Caco-2 (cell line): ENCODE measurements around the gene ZNF768. TPM values are rescaled to one million over a fixed set of nuclear protein-coding genes. Genes with fewer than 3 reads are reported as not detected.

Experiments used
- BruUV-seq: library from RNA; stranded (reverse); fragments of 400-500 nt; replicated peaks from 2 replicates; lab custom pipeline; 2021; lab: Mats Ljungman, UMichigan
- CTCF ChIA-PET: fragments of 300-600 bp; sonication (Branson Sonifier 250); formaldehyde crosslinking; loops from one replicate; lab custom pipeline; 2022; ENCODE audit warnings: antibody characterized with exemption; lab: Charles Lee
- POLR2A ChIA-PET: fragments of 300-600 bp; sonication (Branson Sonifier 250); formaldehyde crosslinking; loops from one replicate; lab custom pipeline; 2022; ENCODE audit warnings: antibody characterized with exemption; lab: Charles Lee
- DNase-seq, 2 experiments: peaks; one replicate each; pipeline versions ENCODE4 v3.0.0 to v3.0.0-alpha.2; 2020 to 2022
- H3K27me3 ChIP-seq: replicated peaks from 2 replicates; pipeline ENCODE4 v1.6.0; 2011; ENCODE audit warnings: low read length; ENCODE audit not compliant: control insufficient read depth, insufficient read depth
- H3K36me3 ChIP-seq: 2 replicates; pipeline ENCODE4 v1.5.1; 2011; ENCODE audit warnings: low read length; ENCODE audit not compliant: control insufficient read depth, insufficient read depth
- H3K4me1 ChIP-seq: fragments of 250-450 bp; sonication (Bioruptor Pico); 2 replicates; pipeline ENCODE4 v1.5.1; 2020; ENCODE audit warnings: mild to moderate bottlenecking
- H3K4me3 ChIP-seq: 2 replicates; pipeline ENCODE4 v1.5.1; 2011; ENCODE audit warnings: low read depth, mild to moderate bottlenecking, control low read depth, low read length
- H3K9me3 ChIP-seq: fragments of 250-450 bp; sonication (Bioruptor Pico); 2 replicates; pipeline ENCODE4 v1.5.1; 2020; ENCODE audit warnings: mild to moderate bottlenecking, moderate library complexity
- H3K27ac Mint-ChIP-seq: one replicate; pipeline ENCODE4 v1.8.0; 2022; ENCODE audit warnings: mixed read lengths; ENCODE audit not compliant: unreplicated experiment
- H3K27me3 Mint-ChIP-seq: one replicate; pipeline ENCODE4 v1.8.0; 2022; ENCODE audit warnings: mixed read lengths; ENCODE audit not compliant: insufficient read depth, unreplicated experiment
- H3K36me3 Mint-ChIP-seq: one replicate; pipeline ENCODE4 v1.8.0; 2022; ENCODE audit warnings: mild to moderate bottlenecking, mixed read lengths; ENCODE audit not compliant: insufficient read depth, unreplicated experiment
- H3K4me1 Mint-ChIP-seq: one replicate; pipeline ENCODE4 v1.8.0; 2022; ENCODE audit warnings: low read depth, mixed read lengths; ENCODE audit not compliant: unreplicated experiment
- H3K4me3 Mint-ChIP-seq: one replicate; pipeline ENCODE4 v1.8.0; 2022; ENCODE audit warnings: mild to moderate bottlenecking, moderate library complexity, mixed read lengths; ENCODE audit not compliant: unreplicated experiment
- H3K9me3 Mint-ChIP-seq: one replicate; pipeline ENCODE4 v1.8.0; 2022; ENCODE audit warnings: mixed read lengths; ENCODE audit not compliant: unreplicated experiment
- CTCF ChIP-seq, 2 experiments: fragments of 200-600 bp in 1 of 2; IDR thresholded peaks; 1 replicate in 1 of 2; 2 replicates in 1 of 2; pipeline versions ENCODE4 v1.5.1 to v1.8.0; 2011 to 2022; ENCODE audit warnings: antibody characterized with exemption in 1 of 2, control low read depth in 1 of 2, inconsistent platforms in 1 of 2, low read depth in 1 of 2, low read length in 1 of 2, mild to moderate bottlenecking in 1 of 2, moderate library complexity in 1 of 2; ENCODE audit not compliant: insufficient read depth in 1 of 2, severe bottlenecking in 1 of 2, unreplicated experiment in 1 of 2
- intact Hi-C: fragments of 100-400 bp; cut with micrococcal nuclease; formaldehyde crosslinking; loops from one replicate; pipeline ENCODE4 v1.10.0; 2022; ENCODE audit not compliant: unreplicated experiment
- total RNA-seq: library from RNA; stranded (reverse); gene quantifications from 2 replicates; pipeline ENCODE4 v1.2.3, GENCODE V29; 2022

The ZNF768 gene
- total RNA-seq, 1 experiment from 2014 or later: 30.3 TPM

GRCh38 chr16:30488764-30489605 is 37.4 kb downstream of the ZNF768 start:
- no peak overlapping the region for H3K4me3 ChIP-seq
- H3K36me3 ChIP-seq: no peaks in the 10 kb centered on the region
- no peaks in the 10 kb centered on the region for H3K9me3 Mint-ChIP-seq
- no TSS peak for BruUV-seq
- no peak overlapping the region for H3K4me3 Mint-ChIP-seq
- peak in 1 of 2 experiments; percentile 7 for DNase-seq
- TF ChIP-seq CTCF (IDR thresholded peaks at IDR 0.05; ENCODE audit: insufficient read depth in 1 of 2, low read depth in 1 of 2, low read length in 1 of 2, severe bottlenecking in 1 of 2, unreplicated experiment in 1 of 2): no peak
- no peaks in the 10 kb centered on the region for H3K9me3 ChIP-seq
- H3K36me3 Mint-ChIP-seq: no peaks in the 10 kb centered on the region
- H3K27me3 ChIP-seq: no peaks in the 10 kb centered on the region
- ChIA-PET POLR2A (no interaction called here), CTCF (interaction anchor here (0.6 to 1.1 kb wide), 2 partner anchors 47 to 342 kb away, joined by 4 to 6 read pairs; no protein-coding TSS in a partner anchor)
- no peaks in the 10 kb centered on the region for H3K4me1 Mint-ChIP-seq
- H3K27ac Mint-ChIP-seq: no peak overlapping the region
- intact Hi-C loops: no loop called here
- H3K27me3 Mint-ChIP-seq: no peaks in the 10 kb centered on the region
- no peaks in the 10 kb centered on the region for H3K4me1 ChIP-seq

GRCh38 chr16:30485818-30486436 is 40.4 kb downstream of the ZNF768 start:
- no peak overlapping the region for H3K4me3 ChIP-seq
- Mint-ChIP-seq H3K4me1 (no peaks in the 10 kb centered on the region), H3K9me3 (no peaks in the 10 kb centered on the region), H3K4me3 (no peak overlapping the region), H3K27ac (no peak overlapping the region), H3K27me3 (no peaks in the 10 kb centered on the region), H3K36me3 (no peaks in the 10 kb centered on the region)
- intact Hi-C loops: no loop called here
- no peak for DNase-seq
- no peaks in the 10 kb centered on the region for H3K36me3 ChIP-seq
- ChIA-PET CTCF (no interaction called here), POLR2A (no interaction called here)
- no peak for TF ChIP-seq CTCF (IDR thresholded peaks at IDR 0.05; ENCODE audit: insufficient read depth in 1 of 2, low read depth in 1 of 2, low read length in 1 of 2, severe bottlenecking in 1 of 2, unreplicated experiment in 1 of 2)
- H3K27me3 ChIP-seq: no peaks in the 10 kb centered on the region
- H3K9me3 ChIP-seq: no peaks in the 10 kb centered on the region
- no peaks in the 10 kb centered on the region for H3K4me1 ChIP-seq
- no TSS peak for BruUV-seq

DNA sequence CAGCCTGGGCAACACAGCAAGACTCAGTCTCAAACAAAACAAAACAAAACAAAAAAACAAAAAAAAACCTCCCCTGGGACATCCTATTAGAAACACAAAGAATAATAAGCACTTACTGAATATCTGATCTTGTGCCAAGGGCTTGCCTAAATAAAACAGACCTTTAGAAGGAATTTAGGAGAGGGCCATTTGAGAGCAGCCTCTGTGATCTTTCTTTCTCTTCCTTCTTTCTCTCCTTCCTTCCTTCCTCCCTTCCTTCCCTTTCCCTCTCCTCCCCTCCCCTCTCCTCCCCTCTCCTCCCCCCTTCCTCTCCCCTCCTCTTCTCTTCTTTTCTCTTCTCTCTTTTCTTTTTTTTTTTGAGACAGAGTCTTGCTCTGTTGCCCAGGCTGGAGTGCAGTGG is 41.5 kb downstream of the ZNF768 start:
- ChIA-PET POLR2A (no interaction called here), CTCF (no interaction called here)
- intact Hi-C loops: no loop called here
- H3K4me3 Mint-ChIP-seq: no peak overlapping the region
- H3K4me3 ChIP-seq: no peak overlapping the region
- BruUV-seq: no TSS peak
- H3K9me3 Mint-ChIP-seq: no peaks in the 10 kb centered on the region
- no peaks in the 10 kb centered on the region for H3K4me1 Mint-ChIP-seq
- H3K36me3 ChIP-seq: no peaks in the 10 kb centered on the region
- no peaks in the 10 kb centered on the region for H3K4me1 ChIP-seq
- H3K36me3 Mint-ChIP-seq: no peaks in the 10 kb centered on the region
- DNase-seq: no peak
- H3K27ac Mint-ChIP-seq: no peak overlapping the region
- no peak for TF ChIP-seq CTCF (IDR thresholded peaks at IDR 0.05; ENCODE audit: insufficient read depth in 1 of 2, low read depth in 1 of 2, low read length in 1 of 2, severe bottlenecking in 1 of 2, unreplicated experiment in 1 of 2)
- peaks cover 2% of the 10 kb centered on the region for H3K27me3 Mint-ChIP-seq
- H3K9me3 ChIP-seq: no peaks in the 10 kb centered on the region
- H3K27me3 ChIP-seq: no peaks in the 10 kb centered on the region
